Measurements from ENCODE around the gene SSH2.
A peak's percentile ranks its signal among the peaks of the same experiment; 100 is the strongest.

The SSH2 gene

DNA sequence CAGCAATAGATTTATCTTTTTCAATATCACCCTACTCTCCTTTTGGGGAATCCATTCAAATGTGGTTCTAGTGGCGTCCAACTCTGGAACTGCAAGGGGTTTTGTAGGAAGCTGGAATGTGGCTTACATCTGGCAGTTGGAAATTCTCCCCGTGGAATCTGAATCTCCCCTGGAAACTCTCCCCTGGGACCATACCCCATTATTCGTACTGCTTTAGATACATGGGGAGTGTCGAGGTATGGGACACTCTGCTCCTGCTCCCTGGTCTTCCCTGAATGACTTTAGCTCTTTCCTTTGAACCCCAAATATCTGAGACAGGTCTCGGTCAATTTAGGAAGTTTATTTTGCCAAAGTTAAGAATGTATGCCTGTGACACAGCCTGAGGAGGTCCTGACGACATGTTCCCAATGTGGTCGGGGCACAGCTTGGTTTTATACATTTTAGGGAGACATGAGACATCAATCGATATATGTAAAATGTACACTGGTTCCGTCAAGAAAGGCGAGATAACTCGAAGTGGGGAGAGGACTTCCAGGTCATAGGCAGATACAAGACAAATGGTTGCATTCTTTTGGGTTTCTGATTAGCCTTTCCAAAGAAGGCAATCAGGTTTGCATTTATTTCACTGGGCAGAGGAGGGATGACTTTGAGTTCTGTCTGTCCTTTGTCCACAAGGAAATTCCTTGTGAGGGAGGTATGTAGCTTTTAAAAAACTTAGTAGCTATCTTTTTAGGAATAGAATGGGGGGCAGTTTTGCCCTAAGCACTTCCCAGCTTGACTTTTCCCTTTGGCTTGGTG is 218.2 kb downstream of the SSH2 start:
- ATAC-seq (replicated peaks; ENCODE audit: extremely low read depth, poor library complexity, severe bottlenecking) (no peak), DNase-seq (ENCODE audit: low spot score in 2 of 2) (no peak)
- Mint-ChIP-seq H3K4me1 (peaks cover 62% of the 10 kb centered on the region), H3K4me3 (no peak overlapping the region), H3K27me3 (no peaks in the 10 kb centered on the region), H3K9me3 (no peaks in the 10 kb centered on the region), H3K36me3 (ENCODE audit: insufficient read depth) (peaks cover 11% of the 10 kb centered on the region), H3K27ac (ENCODE audit: low read depth) (no peak overlapping the region)

DNA sequence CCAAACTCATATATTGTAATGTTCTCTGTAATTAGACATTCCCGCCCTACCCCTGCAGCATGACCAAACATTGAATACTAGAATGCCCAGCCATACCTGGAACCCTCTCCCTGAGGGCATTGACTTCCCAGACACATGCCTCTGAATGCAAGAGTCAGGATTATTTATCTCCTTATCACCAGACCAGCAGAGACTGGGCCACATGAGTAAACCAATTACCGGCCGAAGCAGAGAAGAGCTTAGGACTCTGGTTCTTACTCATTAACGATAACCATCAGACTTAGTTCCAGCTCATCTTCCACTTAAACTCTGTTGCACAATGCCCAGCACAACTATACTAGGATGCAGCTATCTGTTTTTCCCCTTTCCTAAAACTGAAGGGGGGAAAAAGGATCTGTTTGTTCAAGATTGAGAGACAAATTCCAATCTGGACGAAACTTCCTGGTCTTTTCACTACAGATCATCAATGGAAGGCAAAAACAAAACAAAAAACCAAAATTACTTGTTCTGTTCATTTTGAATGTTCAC is 219.1 kb downstream of the SSH2 start:
- ATAC-seq (replicated peaks; ENCODE audit: extremely low read depth, poor library complexity, severe bottlenecking), result no peak
- no peak for DNase-seq (ENCODE audit: low spot score in 2 of 2)
- peak overlapping the region; percentile 11 for H3K27ac Mint-ChIP-seq (ENCODE audit: low read depth)
- no peaks in the 10 kb centered on the region for H3K27me3 Mint-ChIP-seq
- peaks cover 13% of the 10 kb centered on the region for H3K36me3 Mint-ChIP-seq (ENCODE audit: insufficient read depth)
- H3K4me3 Mint-ChIP-seq, result no peak overlapping the region
- H3K9me3 Mint-ChIP-seq, result no peaks in the 10 kb centered on the region
- H3K4me1 Mint-ChIP-seq, result peaks cover 54% of the 10 kb centered on the region

DNA sequence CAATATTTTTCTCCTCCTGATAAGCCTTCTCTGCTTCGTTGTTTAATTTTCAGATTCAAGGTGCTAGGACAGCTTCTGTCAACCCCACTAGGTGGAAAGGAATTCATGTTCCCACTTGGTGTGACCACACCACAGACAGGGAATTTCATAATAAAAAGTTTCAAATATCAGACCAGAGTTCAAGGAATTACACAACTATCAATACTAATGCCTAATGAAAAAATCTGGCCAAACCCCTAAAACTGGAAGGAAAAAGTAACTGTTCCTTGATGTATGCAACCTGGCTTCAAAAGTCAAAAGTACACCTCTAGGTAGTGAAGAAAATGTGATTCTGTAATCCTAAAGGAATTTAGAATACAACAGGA is 219.5 kb downstream of the SSH2 start:
- H3K4me3 Mint-ChIP-seq, result no peak overlapping the region
- H3K9me3 Mint-ChIP-seq, result no peaks in the 10 kb centered on the region
- H3K27ac Mint-ChIP-seq (ENCODE audit: low read depth), result peak overlapping the region; percentile 11
- no peak for DNase-seq (ENCODE audit: low spot score in 2 of 2)
- H3K27me3 Mint-ChIP-seq, result no peaks in the 10 kb centered on the region
- peaks cover 11% of the 10 kb centered on the region for H3K36me3 Mint-ChIP-seq (ENCODE audit: insufficient read depth)
- peaks cover 53% of the 10 kb centered on the region for H3K4me1 Mint-ChIP-seq
- no peak for ATAC-seq (replicated peaks; ENCODE audit: extremely low read depth, poor library complexity, severe bottlenecking)

DNA sequence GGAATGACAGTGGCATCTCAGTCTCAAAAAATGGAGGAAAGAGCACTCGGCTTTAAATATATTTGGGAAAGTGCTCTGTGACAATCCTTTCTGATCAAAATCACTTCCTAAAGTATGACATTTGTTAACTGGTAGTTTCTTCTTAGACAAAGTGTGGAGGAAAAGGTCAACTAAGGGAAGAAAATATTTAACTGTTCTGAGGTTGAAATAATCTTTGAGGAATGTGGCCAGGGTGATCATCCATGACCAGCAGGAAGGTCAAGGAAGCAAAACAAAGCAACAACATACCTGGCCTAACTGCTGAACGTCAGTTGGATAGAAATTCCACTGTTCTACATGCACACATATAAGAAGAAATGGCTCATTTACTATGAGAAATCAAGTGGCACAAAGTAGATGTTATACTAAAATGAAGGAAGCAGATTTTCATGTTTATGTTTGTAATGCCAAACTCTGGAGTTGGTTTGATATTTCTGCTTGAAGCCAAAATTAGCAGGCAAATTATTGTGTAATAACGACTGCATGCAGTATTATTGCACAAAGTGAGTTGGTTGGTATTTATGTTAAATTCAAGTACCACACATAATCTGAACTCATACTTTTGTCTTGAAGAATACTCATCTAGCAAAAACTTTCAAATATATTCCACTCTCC is 220.0 kb downstream of the SSH2 start:
- DNase-seq (ENCODE audit: low spot score in 2 of 2) (no peak), ATAC-seq (replicated peaks; ENCODE audit: extremely low read depth, poor library complexity, severe bottlenecking) (no peak)
- peaks cover 53% of the 10 kb centered on the region for H3K4me1 Mint-ChIP-seq
- no peak overlapping the region for H3K4me3 Mint-ChIP-seq
- H3K9me3 Mint-ChIP-seq, result no peaks in the 10 kb centered on the region
- peak overlapping the region; percentile 11 for H3K27ac Mint-ChIP-seq (ENCODE audit: low read depth)
- peaks cover 10% of the 10 kb centered on the region for H3K36me3 Mint-ChIP-seq (ENCODE audit: insufficient read depth)
- no peaks in the 10 kb centered on the region for H3K27me3 Mint-ChIP-seq

DNA sequence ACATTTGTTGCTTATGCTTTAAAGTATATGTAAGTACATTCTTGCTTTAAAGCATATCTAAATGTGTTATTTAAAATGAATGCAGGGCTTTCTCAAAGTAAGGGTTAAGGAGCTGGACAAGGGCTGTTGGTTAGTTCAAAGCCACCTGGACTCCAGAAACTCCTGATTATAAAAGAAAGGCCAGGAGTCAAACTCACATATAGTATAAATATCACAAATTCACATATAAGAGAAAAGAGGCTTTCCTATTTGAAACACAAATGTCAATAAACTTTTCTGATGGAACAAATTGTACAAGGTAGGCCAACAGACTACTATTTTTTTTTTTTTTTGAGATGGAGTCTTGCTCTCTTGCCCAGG is 222.8 kb downstream of the SSH2 start:
- no peak for DNase-seq (ENCODE audit: low spot score in 2 of 2)
- peak overlapping the region; percentile 85 for H3K4me3 Mint-ChIP-seq
- ATAC-seq (replicated peaks; ENCODE audit: extremely low read depth, poor library complexity, severe bottlenecking), result no peak
- peaks cover 17% of the 10 kb centered on the region for H3K36me3 Mint-ChIP-seq (ENCODE audit: insufficient read depth)
- no peaks in the 10 kb centered on the region for H3K27me3 Mint-ChIP-seq
- H3K9me3 Mint-ChIP-seq, result no peaks in the 10 kb centered on the region
- peaks cover 43% of the 10 kb centered on the region for H3K4me1 Mint-ChIP-seq
- H3K27ac Mint-ChIP-seq (ENCODE audit: low read depth), result peak overlapping the region; percentile 100

DNA sequence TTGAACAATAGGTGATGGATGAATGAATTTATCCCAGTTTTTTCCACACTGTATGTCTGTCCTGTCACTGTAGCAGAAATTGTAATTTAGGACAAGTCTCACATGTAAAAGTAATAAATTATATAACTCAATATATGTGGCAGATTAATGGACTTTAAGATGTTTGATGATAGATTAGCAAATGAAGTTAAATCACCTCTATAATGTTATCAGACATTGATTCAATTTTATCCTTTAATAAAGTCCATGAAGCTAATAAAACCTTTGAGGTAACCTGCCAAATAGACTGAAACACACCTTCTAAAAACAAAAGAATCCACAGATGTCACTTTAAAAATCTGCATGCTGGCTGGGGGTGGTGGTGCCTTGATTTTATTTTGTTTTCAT is 224.0 kb downstream of the SSH2 start:
- no peaks in the 10 kb centered on the region for H3K27me3 Mint-ChIP-seq
- no peak for DNase-seq (ENCODE audit: low spot score in 2 of 2)
- no peaks in the 10 kb centered on the region for H3K9me3 Mint-ChIP-seq
- peaks cover 31% of the 10 kb centered on the region for H3K4me1 Mint-ChIP-seq
- H3K4me3 Mint-ChIP-seq, result peak overlapping the region; percentile 85
- H3K27ac Mint-ChIP-seq (ENCODE audit: low read depth), result peak overlapping the region; percentile 100
- peaks cover 21% of the 10 kb centered on the region for H3K36me3 Mint-ChIP-seq (ENCODE audit: insufficient read depth)
- no peak for ATAC-seq (replicated peaks; ENCODE audit: extremely low read depth, poor library complexity, severe bottlenecking)

DNA sequence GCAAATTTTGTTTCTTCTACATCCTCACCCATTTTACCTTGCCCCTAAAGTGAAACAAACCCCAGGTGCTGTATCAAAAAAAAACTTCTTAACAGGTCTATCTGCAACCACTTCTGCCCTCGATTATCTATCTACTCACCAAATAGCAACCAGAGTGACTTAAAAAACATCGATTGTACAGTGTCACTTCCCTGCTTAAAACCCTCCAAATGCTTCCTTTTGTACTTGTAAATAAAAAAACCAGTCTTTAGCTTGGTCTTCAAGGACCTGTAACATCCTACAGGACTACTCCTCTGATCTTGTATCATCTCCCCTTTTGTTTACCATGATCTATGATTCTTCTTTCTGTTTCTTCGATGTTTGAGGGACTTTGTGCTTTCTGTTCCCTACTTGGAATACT is 224.6 kb downstream of the SSH2 start:
- no peak for ATAC-seq (replicated peaks; ENCODE audit: extremely low read depth, poor library complexity, severe bottlenecking)
- Mint-ChIP-seq H3K4me1 (peaks cover 25% of the 10 kb centered on the region), H3K36me3 (ENCODE audit: insufficient read depth) (peaks cover 27% of the 10 kb centered on the region), H3K27ac (ENCODE audit: low read depth) (peak overlapping the region; percentile 100), H3K9me3 (no peaks in the 10 kb centered on the region), H3K4me3 (peak overlapping the region; percentile 41), H3K27me3 (no peaks in the 10 kb centered on the region)
- no peak for DNase-seq (ENCODE audit: low spot score in 2 of 2)

DNA sequence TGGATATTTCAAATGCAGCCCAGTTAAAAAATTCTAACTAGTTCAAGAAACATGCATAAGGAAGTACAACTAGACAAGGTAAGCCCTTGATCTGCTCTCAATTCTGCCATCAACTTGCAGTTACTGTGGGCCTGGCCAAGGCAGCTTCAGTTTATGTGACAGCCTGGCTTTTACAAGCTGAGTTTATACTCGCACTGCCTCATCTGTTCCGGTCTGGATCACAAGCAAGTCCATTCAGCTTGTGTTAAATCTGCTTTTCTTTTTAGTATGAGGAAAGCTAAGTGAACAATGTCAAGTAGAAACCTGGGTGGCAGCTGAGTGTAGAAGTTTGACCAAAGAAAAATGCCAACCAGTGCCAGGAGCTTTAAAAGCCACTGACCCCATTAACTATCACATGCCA is 230.7 kb downstream of the SSH2 start:
- peaks cover 47% of the 10 kb centered on the region for H3K36me3 Mint-ChIP-seq (ENCODE audit: insufficient read depth)
- no peaks in the 10 kb centered on the region for H3K27me3 Mint-ChIP-seq
- H3K9me3 Mint-ChIP-seq, result no peaks in the 10 kb centered on the region
- ATAC-seq (replicated peaks; ENCODE audit: extremely low read depth, poor library complexity, severe bottlenecking), result no peak
- H3K27ac Mint-ChIP-seq (ENCODE audit: low read depth), result peak overlapping the region; percentile 44
- H3K4me1 Mint-ChIP-seq, result peaks cover 27% of the 10 kb centered on the region
- no peak for DNase-seq (ENCODE audit: low spot score in 2 of 2)
- no peak overlapping the region for H3K4me3 Mint-ChIP-seq

DNA sequence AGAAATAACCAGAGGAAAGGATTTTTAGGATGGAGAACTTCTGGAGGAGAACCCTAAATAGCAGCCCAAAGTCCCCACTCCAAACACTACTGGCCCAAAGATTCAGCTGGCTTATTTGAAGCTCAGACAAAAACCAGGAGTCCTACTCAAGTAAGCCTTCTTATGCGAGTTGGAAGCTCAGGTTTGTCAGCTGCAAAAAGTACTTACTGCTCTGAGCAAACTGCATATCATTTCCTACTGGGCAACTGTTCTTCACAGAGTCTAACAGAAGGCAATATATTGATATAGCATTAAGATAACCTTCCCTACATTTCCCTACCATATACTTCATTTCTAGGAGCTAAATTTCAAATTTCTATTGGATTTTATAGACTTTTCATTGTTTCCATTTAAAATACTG is 231.2 kb downstream of the SSH2 start:
- DNase-seq (ENCODE audit: low spot score in 2 of 2), result no peak
- H3K27me3 Mint-ChIP-seq, result no peaks in the 10 kb centered on the region
- H3K9me3 Mint-ChIP-seq, result no peaks in the 10 kb centered on the region
- H3K4me3 Mint-ChIP-seq, result no peak overlapping the region
- peak overlapping the region; percentile 44 for H3K27ac Mint-ChIP-seq (ENCODE audit: low read depth)
- no peak for ATAC-seq (replicated peaks; ENCODE audit: extremely low read depth, poor library complexity, severe bottlenecking)
- peaks cover 27% of the 10 kb centered on the region for H3K4me1 Mint-ChIP-seq
- peaks cover 52% of the 10 kb centered on the region for H3K36me3 Mint-ChIP-seq (ENCODE audit: insufficient read depth)

DNA sequence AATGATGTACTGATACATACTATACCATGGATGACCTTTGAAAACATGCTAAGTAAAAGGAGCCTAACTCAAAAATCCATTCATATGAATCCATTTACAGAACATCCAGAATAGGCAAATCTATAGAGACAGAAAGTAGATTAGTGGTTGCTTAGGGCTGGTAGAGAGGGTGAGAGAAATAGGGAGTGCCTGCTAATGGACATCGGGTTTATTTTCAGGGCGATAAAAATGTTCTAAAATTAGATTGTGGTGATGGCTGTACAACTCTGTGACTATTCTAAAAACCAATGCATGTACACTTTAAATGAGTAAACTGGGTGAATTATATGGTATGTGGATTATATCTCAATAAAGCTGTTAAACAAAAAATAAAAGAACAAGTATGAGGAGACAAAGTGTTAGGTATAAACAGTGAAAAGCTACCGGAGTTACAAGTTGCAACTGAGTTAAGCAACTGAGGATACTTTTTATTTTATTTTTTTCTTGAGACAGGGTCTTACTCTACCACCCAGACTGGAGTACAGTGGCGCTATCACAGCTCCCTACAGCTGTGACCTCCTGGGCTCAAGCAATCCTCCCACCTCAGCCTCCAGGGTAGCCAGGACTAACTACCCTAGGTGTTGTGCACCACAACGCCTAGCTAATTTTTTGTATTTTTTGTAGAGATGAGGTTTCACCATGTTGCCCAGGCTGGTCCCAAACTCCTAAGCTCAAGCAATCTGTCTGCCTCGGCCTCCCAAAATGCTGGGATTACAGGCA is 231.8 kb downstream of the SSH2 start:
- Mint-ChIP-seq H3K36me3 (ENCODE audit: insufficient read depth) (peaks cover 52% of the 10 kb centered on the region), H3K9me3 (no peaks in the 10 kb centered on the region), H3K4me3 (no peak overlapping the region), H3K4me1 (peaks cover 27% of the 10 kb centered on the region), H3K27me3 (no peaks in the 10 kb centered on the region), H3K27ac (ENCODE audit: low read depth) (peak overlapping the region; percentile 17)
- ATAC-seq (replicated peaks; ENCODE audit: extremely low read depth, poor library complexity, severe bottlenecking) (no peak), DNase-seq (ENCODE audit: low spot score in 2 of 2) (no peak)

DNA sequence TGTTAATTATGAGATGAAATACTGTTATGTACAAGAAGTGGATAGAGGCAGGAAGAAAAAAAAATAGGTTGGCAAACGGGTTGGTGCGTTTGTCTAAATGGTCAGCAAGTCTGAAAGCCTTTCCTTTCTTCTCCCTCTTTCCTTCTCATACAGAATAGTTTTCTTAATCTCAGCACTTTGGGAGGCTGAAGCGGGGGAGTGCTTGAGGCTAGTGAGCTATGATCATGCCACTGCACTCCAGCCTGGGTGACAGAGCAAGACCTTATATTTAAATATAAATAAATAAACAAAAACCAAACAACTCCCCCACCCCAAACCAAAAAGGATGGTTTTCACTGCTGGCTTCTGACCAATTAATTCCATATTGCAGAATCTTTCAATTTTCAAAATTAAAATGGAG is 232.7 kb downstream of the SSH2 start:
- no peaks in the 10 kb centered on the region for H3K27me3 Mint-ChIP-seq
- H3K9me3 Mint-ChIP-seq, result no peaks in the 10 kb centered on the region
- no peak overlapping the region for H3K4me3 Mint-ChIP-seq
- H3K36me3 Mint-ChIP-seq (ENCODE audit: insufficient read depth), result peaks cover 46% of the 10 kb centered on the region
- DNase-seq (ENCODE audit: low spot score in 2 of 2) (no peak), ATAC-seq (replicated peaks; ENCODE audit: extremely low read depth, poor library complexity, severe bottlenecking) (no peak)
- no peak overlapping the region for H3K27ac Mint-ChIP-seq (ENCODE audit: low read depth)
- peaks cover 21% of the 10 kb centered on the region for H3K4me1 Mint-ChIP-seq

DNA sequence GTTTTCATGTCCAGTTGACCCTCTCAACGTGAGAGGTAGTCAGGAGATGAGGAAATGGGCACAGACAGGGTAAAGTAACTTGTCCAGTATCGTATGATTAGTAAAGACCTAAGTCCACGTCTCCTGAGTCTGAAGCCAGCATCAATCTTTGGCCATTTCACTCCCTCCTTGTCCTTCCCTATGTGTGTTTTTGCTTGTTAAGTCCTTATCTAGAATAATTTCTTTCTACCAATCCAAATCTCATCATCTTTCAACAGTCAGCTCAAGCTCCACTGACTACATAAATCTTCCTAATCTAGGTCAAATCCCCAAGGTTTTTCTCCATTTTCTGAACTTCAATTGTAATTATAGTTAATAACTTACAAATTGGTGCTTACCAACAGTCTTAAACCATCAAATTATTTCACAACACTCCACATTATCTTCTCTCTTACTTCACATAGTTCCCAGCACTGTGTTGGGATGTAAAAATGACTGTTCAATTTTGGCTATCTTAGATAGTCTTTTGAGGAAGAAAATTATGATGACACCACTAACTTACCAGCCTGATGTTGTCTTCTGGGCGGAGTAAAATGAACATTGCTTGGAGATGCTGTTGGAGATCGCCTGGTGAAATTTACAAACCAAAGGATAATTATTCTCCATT is 235.0 kb downstream of the SSH2 start:
- peak overlapping the region; percentile 22 for H3K27ac Mint-ChIP-seq (ENCODE audit: low read depth)
- ATAC-seq (replicated peaks; ENCODE audit: extremely low read depth, poor library complexity, severe bottlenecking) (no peak), DNase-seq (ENCODE audit: low spot score in 2 of 2) (no peak)
- peaks cover 33% of the 10 kb centered on the region for H3K36me3 Mint-ChIP-seq (ENCODE audit: insufficient read depth)
- H3K4me3 Mint-ChIP-seq, result no peak overlapping the region
- H3K27me3 Mint-ChIP-seq, result no peaks in the 10 kb centered on the region
- H3K4me1 Mint-ChIP-seq, result peaks cover 26% of the 10 kb centered on the region
- no peaks in the 10 kb centered on the region for H3K9me3 Mint-ChIP-seq
